Panc1 (cell line): ENCODE measurements around the gene TMPRSS2. TPM values are rescaled to one million over a fixed set of nuclear protein-coding genes. Genes with fewer than 3 reads are reported as not detected.

Experiments used
- ATAC-seq: fragments of 200-7000 bp; cut with Tn5 transposase; 2 replicates; pipeline ENCODE4 v1.9.1; 2020; ENCODE audit warnings: mild to moderate bottlenecking, moderate library complexity
- BruUV-seq: library from RNA; stranded (reverse); fragments of 400-500 nt; replicated peaks from 2 replicates; lab custom pipeline; 2021; lab: Mats Ljungman, UMichigan
- CTCF ChIA-PET: fragments of 300-600 bp; sonication (Branson Sonifier 250); formaldehyde crosslinking; loops from one replicate; lab custom pipeline; 2022; ENCODE audit warnings: antibody characterized with exemption; lab: Charles Lee
- POLR2A ChIA-PET: fragments of 300-600 bp; sonication (Branson Sonifier 250); formaldehyde crosslinking; loops from one replicate; lab custom pipeline; 2022; ENCODE audit warnings: antibody characterized with exemption; lab: Charles Lee
- DNase-seq: peaks from one replicate; pipeline ENCODE4 v3.0.0-alpha.2; 2010; ENCODE audit warnings: low read depth, low spot score
- H3K27ac ChIP-seq: 2 replicates; pipeline ENCODE4 v1.5.1; 2011; ENCODE audit warnings: mild to moderate bottlenecking, low read length, inconsistent platforms
- H3K27me3 ChIP-seq: fragments of 200-500 bp; sonication (Bioruptor generic); 2 replicates; pipeline ENCODE4 v1.6.0; 2014; ENCODE audit warnings: low read length, inconsistent platforms; ENCODE audit not compliant: control insufficient read depth, insufficient read depth
- H3K36me3 ChIP-seq: fragments of 200-500 bp; sonication (Bioruptor generic); 2 replicates; pipeline ENCODE4 v1.5.1; 2014; ENCODE audit warnings: inconsistent platforms, mild to moderate bottlenecking, low read length, moderate library complexity; ENCODE audit not compliant: control insufficient read depth, insufficient read depth
- H3K4me1 ChIP-seq: 2 replicates; pipeline ENCODE4 v1.5.1; 2011; ENCODE audit warnings: inconsistent platforms, mild to moderate bottlenecking, low read length, moderate library complexity; ENCODE audit not compliant: control insufficient read depth, insufficient read depth
- H3K4me3 ChIP-seq, 2 experiments: 2 replicates each; pipeline ENCODE4 v1.5.1; 2011 to 2012; ENCODE audit warnings: low read depth in 2 of 2, low read length in 2 of 2, mild to moderate bottlenecking in 2 of 2, inconsistent platforms in 1 of 2, moderate library complexity in 1 of 2
- H3K9me3 ChIP-seq: fragments of 200-500 bp; sonication (Bioruptor generic); 2 replicates; pipeline ENCODE4 v1.5.1; 2014; ENCODE audit warnings: low read depth, mild to moderate bottlenecking, inconsistent platforms, low read length, moderate library complexity; ENCODE audit not compliant: control insufficient read depth, insufficient read depth
- POLR2AphosphoS5 ChIP-seq: IDR thresholded peaks from 2 replicates; pipeline ENCODE4 v1.6.1; 2012; ENCODE audit warnings: mild to moderate bottlenecking, low read depth, low read length, moderate library complexity
- SIN3A ChIP-seq: IDR thresholded peaks from 2 replicates; pipeline ENCODE4 v1.6.1; 2012; ENCODE audit warnings: low read depth, mild to moderate bottlenecking, low read length, moderate library complexity, borderline replicate concordance; ENCODE audit not compliant: insufficient read depth
- TCF7L2 ChIP-seq: IDR thresholded peaks from 2 replicates; pipeline ENCODE4 v1.6.1; 2011; ENCODE audit warnings: mild to moderate bottlenecking, low read depth, low read length, inconsistent platforms
- in situ Hi-C: cut with HindIII; loops from 2 replicates; pipeline ENCODE4 v1.10.0; 2016; ENCODE audit warnings: low sequenced_read_pairs, low pct_unique_long_range_greater_than_20kb
- intact Hi-C: fragments of 100-400 bp; cut with micrococcal nuclease; formaldehyde crosslinking; loops from one replicate; pipeline ENCODE4 v1.10.0; 2022; ENCODE audit not compliant: unreplicated experiment
- total RNA-seq: library from RNA; stranded (reverse); gene quantifications from one replicate; pipeline ENCODE4 v1.2.1, GENCODE V29; 2021; ENCODE audit not compliant: unreplicated experiment
- TF ChIP-seq, protein P1 (sequence below), 2 experiments: IDR thresholded peaks; 2 replicates each; pipeline ENCODE4 v1.6.1; 2011 to 2012; ENCODE audit warnings: low read depth in 2 of 2, control low read depth in 1 of 2, low read length in 1 of 2, mild to moderate bottlenecking in 1 of 2, moderate library complexity in 1 of 2; ENCODE audit not compliant: insufficient read depth in 1 of 2
- TF ChIP-seq, protein P2 (sequence below): fragments of 450-650 bp; IDR thresholded peaks from 2 replicates; pipeline ENCODE4 v1.5.1; 2017; ENCODE audit warnings: mild to moderate bottlenecking

Gene TMPRSS2
- total RNA-seq, 1 experiment from 2014 or later = 111 TPM

DNA sequence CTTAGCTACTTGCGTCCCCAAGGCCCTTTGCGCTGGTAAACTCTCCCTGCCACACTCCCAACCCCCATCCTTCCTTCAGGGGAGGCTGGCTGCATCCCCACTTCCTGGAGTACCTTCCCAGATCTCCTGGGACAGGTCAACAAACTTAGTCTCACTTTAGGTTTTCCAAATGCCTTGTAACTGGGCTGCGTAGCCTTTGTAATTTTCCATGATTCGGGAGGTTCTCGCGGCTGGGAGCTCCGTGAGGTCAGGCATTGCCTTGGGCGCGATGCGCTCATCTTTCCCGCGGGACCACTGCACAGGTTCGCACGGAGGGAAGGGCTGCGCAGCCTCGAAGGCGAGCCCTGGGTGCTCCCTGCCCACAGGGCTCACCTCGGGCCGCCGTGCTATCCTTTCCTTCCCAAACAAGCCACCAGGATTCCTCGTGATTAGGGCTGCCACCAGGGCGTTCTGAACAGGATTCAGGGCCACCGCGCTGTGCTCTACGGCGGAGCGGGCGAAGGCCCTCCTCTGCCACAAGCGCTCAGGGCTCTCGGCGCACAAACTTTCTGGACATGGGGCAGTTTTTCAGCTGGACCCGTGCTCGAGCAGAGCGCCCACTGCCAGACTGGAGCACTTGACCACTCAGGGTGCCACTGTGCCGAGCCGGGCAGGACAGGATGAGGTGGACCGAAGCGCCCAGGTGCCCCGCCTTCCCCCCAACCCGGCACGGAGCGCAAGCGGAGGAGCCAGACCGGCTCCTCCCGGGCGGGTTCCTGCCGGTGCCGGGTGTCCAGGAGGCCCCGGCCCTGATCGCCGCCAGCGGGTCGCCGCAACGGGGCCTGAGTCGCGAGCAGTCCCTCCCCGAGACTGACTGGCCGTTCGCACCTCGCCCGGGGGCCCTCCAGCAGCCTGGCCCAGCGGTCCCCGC is 1.1 kb downstream of the TMPRSS2 start:
- BruUV-seq = no TSS peak
- DNase-seq (no peak), ATAC-seq (peak; percentile 68)
- ChIA-PET CTCF (no interaction called here), POLR2A (no interaction called here)
- H3K36me3 ChIP-seq = no peaks in the 10 kb centered on the region
- TF ChIP-seq, protein P1, sequence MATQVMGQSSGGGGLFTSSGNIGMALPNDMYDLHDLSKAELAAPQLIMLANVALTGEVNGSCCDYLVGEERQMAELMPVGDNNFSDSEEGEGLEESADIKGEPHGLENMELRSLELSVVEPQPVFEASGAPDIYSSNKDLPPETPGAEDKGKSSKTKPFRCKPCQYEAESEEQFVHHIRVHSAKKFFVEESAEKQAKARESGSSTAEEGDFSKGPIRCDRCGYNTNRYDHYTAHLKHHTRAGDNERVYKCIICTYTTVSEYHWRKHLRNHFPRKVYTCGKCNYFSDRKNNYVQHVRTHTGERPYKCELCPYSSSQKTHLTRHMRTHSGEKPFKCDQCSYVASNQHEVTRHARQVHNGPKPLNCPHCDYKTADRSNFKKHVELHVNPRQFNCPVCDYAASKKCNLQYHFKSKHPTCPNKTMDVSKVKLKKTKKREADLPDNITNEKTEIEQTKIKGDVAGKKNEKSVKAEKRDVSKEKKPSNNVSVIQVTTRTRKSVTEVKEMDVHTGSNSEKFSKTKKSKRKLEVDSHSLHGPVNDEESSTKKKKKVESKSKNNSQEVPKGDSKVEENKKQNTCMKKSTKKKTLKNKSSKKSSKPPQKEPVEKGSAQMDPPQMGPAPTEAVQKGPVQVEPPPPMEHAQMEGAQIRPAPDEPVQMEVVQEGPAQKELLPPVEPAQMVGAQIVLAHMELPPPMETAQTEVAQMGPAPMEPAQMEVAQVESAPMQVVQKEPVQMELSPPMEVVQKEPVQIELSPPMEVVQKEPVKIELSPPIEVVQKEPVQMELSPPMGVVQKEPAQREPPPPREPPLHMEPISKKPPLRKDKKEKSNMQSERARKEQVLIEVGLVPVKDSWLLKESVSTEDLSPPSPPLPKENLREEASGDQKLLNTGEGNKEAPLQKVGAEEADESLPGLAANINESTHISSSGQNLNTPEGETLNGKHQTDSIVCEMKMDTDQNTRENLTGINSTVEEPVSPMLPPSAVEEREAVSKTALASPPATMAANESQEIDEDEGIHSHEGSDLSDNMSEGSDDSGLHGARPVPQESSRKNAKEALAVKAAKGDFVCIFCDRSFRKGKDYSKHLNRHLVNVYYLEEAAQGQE (IDR thresholded peaks at IDR 0.05; ENCODE audit: insufficient read depth in 1 of 2, low read depth in 2 of 2, low read length in 1 of 2) = no peak
- TF ChIP-seq POLR2AphosphoS5 (no peak), TCF7L2 (no peak), SIN3A (no peak)
- TF ChIP-seq, protein P2, sequence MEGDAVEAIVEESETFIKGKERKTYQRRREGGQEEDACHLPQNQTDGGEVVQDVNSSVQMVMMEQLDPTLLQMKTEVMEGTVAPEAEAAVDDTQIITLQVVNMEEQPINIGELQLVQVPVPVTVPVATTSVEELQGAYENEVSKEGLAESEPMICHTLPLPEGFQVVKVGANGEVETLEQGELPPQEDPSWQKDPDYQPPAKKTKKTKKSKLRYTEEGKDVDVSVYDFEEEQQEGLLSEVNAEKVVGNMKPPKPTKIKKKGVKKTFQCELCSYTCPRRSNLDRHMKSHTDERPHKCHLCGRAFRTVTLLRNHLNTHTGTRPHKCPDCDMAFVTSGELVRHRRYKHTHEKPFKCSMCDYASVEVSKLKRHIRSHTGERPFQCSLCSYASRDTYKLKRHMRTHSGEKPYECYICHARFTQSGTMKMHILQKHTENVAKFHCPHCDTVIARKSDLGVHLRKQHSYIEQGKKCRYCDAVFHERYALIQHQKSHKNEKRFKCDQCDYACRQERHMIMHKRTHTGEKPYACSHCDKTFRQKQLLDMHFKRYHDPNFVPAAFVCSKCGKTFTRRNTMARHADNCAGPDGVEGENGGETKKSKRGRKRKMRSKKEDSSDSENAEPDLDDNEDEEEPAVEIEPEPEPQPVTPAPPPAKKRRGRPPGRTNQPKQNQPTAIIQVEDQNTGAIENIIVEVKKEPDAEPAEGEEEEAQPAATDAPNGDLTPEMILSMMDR = no peak
- no peaks in the 10 kb centered on the region for H3K27me3 ChIP-seq
- H3K27ac ChIP-seq = peak overlapping the region; percentile 83
- peaks cover 39% of the 10 kb centered on the region for H3K4me1 ChIP-seq
- intact Hi-C loops = no loop called here
- no peaks in the 10 kb centered on the region for H3K9me3 ChIP-seq
- peak overlapping the region; percentile 56 to 61 for H3K4me3 ChIP-seq
- in situ Hi-C loops = no loop called here

DNA sequence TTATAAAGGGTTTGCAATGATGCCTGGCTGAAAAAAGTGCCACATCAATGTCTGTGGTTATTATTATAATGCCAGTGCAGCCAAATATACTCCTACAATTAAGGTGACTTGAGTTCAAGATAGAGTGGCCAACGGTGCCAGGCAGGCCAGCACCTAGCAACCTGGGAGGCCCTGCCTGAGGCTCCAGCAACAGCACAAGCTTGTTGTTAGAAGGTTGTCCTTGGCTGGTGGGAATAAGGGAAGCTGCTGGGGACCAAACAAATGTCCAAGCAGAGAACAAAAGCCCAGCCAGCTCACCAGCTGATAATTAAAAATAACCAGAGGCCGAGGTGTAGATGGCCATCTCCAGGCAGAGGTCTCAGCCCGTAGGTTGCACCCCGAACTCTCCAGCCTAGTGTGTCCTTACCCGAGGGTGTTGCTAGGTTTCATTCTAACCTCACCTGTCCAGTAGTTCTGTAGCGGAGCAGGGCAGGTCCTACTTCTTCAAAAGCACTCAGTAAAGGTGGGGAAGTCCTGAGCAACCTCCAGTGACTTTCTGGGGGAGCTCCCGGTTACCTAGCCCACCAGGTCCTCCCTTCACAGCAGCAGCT is 1.9 kb downstream of the TMPRSS2 start:
- peak overlapping the region; percentile 56 to 61 for H3K4me3 ChIP-seq
- DNase-seq (no peak), ATAC-seq (no peak)
- peaks cover 37% of the 10 kb centered on the region for H3K4me1 ChIP-seq
- CTCF ChIA-PET = no interaction called here
- peak overlapping the region; percentile 83 for H3K27ac ChIP-seq
- no peaks in the 10 kb centered on the region for H3K36me3 ChIP-seq
- POLR2A ChIA-PET = no interaction called here
- H3K27me3 ChIP-seq = no peaks in the 10 kb centered on the region
- no TSS peak for BruUV-seq
- H3K9me3 ChIP-seq = no peaks in the 10 kb centered on the region
- intact Hi-C loops (no loop called here), in situ Hi-C loops (no loop called here)
- TF ChIP-seq, protein P1 (IDR thresholded peaks at IDR 0.05; ENCODE audit: insufficient read depth in 1 of 2, low read depth in 2 of 2, low read length in 1 of 2) = no peak
- TF ChIP-seq POLR2AphosphoS5 (no peak), TCF7L2 (no peak), SIN3A (no peak)
- TF ChIP-seq, protein P2 = no peak
